GM23338 (cell line): ENCODE measurements around the gene GOLGA1. TPM values are rescaled to one million over a fixed set of nuclear protein-coding genes. Genes with fewer than 3 reads are reported as not detected.

Source experiments
- ATAC-seq: fragments of 200-7000 bp; cut with Tn5 transposase; 3 replicates; pipeline ENCODE4 v1.9.1; 2020
- DNase-seq: peaks from one replicate; pipeline ENCODE4 v3.0.0-alpha.2; 2015; ENCODE audit warnings: low spot score
- H2AFZ ChIP-seq: fragments of 200-600 bp; sonication (generic); 2 replicates; pipeline ENCODE4 v1.8.0; 2016; ENCODE audit warnings: antibody characterized with exemption, mild to moderate bottlenecking, moderate library complexity
- H3F3A ChIP-seq: fragments of 200-600 bp; sonication (generic); replicated peaks from 2 replicates; pipeline ENCODE4 v1.8.0; 2017; ENCODE audit warnings: antibody characterized with exemption, mixed run types, low read depth
- H3K27ac ChIP-seq: fragments of 200-600 bp; sonication (generic); 2 replicates; pipeline ENCODE4 v1.6.1; 2016; ENCODE audit warnings: low read depth
- H3K27me3 ChIP-seq: fragments of 200-600 bp; sonication (generic); 2 replicates; pipeline ENCODE4 v1.8.0; 2016; ENCODE audit warnings: mild to moderate bottlenecking, mixed run types, moderate library complexity; ENCODE audit not compliant: insufficient read depth
- H3K36me3 ChIP-seq: fragments of 200-600 bp; sonication (generic); 2 replicates; pipeline ENCODE4 v1.8.0; 2016; ENCODE audit warnings: mild to moderate bottlenecking; ENCODE audit not compliant: insufficient read depth
- H3K4me1 ChIP-seq: fragments of 200-600 bp; sonication (generic); 2 replicates; pipeline ENCODE4 v1.8.0; 2016; ENCODE audit warnings: mild to moderate bottlenecking, moderate library complexity; ENCODE audit not compliant: insufficient read depth
- H3K4me2 ChIP-seq: fragments of 200-600 bp; sonication (generic); 2 replicates; pipeline ENCODE4 v1.7.1; 2017; ENCODE audit warnings: mixed run types
- H3K4me3 ChIP-seq: fragments of 200-600 bp; sonication (generic); 2 replicates; pipeline ENCODE4 v1.6.1; 2016; ENCODE audit warnings: mixed run types
- H3K79me2 ChIP-seq: fragments of 200-600 bp; sonication (generic); replicated peaks from 2 replicates; pipeline ENCODE4 v1.8.0; 2017; ENCODE audit warnings: mild to moderate bottlenecking; ENCODE audit not compliant: insufficient read depth
- H3K9me2 ChIP-seq: fragments of 200-600 bp; sonication (generic); 2 replicates; pipeline ENCODE4 v1.8.0; 2017; ENCODE audit not compliant: insufficient read depth
- H4K20me1 ChIP-seq: fragments of 200-600 bp; sonication (generic); replicated peaks from 2 replicates; pipeline ENCODE4 v1.8.0; 2017; ENCODE audit warnings: mild to moderate bottlenecking; ENCODE audit not compliant: insufficient read depth
- H3K27ac Mint-ChIP-seq: 2 replicates; pipeline ENCODE4 v1.8.0; 2020; ENCODE audit warnings: inconsistent platforms, mild to moderate bottlenecking, moderate library complexity, mixed read lengths
- H3K27me3 Mint-ChIP-seq: 3 replicates; pipeline ENCODE4 v1.8.0; 2022; ENCODE audit warnings: low read depth, mild to moderate bottlenecking, moderate library complexity, mixed read lengths, inconsistent platforms; ENCODE audit not compliant: insufficient read depth, poor library complexity
- H3K36me3 Mint-ChIP-seq: 3 replicates; pipeline ENCODE4 v1.8.0; 2021; ENCODE audit warnings: low read depth, mild to moderate bottlenecking, inconsistent platforms, moderate library complexity, mixed read lengths
- H3K4me1 Mint-ChIP-seq: 3 replicates; pipeline ENCODE4 v1.8.0; 2020; ENCODE audit warnings: mild to moderate bottlenecking, inconsistent platforms, mixed read lengths
- H3K4me3 Mint-ChIP-seq: 3 replicates; pipeline ENCODE4 v1.8.0; 2021; ENCODE audit warnings: moderate library complexity, mild to moderate bottlenecking, inconsistent platforms, mixed read lengths
- H3K9me3 Mint-ChIP-seq: 3 replicates; pipeline ENCODE4 v1.8.0; 2020; ENCODE audit warnings: moderate library complexity, mild to moderate bottlenecking, inconsistent platforms, mixed read lengths
- CREB1 ChIP-seq: fragments of 250-450 bp; sonication (Bioruptor Pico); IDR thresholded peaks from 2 replicates; pipeline ENCODE4 v1.5.0; 2020; ENCODE audit warnings: low read depth, mild to moderate bottlenecking, moderate library complexity
- EZH2 ChIP-seq: fragments of 200-600 bp; sonication (generic); IDR thresholded peaks from one replicate; pipeline ENCODE4 v1.8.0; 2017; ENCODE audit warnings: antibody characterized with exemption, mild to moderate bottlenecking, low read depth; ENCODE audit not compliant: unreplicated experiment
- EZH2phosphoT487 ChIP-seq: fragments of 200-600 bp; sonication (generic); IDR thresholded peaks from one replicate; pipeline ENCODE4 v1.8.1; 2018; ENCODE audit warnings: antibody characterized with exemption; ENCODE audit not compliant: unreplicated experiment
- NANOG ChIP-seq: IDR thresholded peaks from 2 replicates; pipeline ENCODE4 v1.6.1; 2016; ENCODE audit warnings: antibody characterized with exemption, borderline replicate concordance
- POLR2AphosphoS5 ChIP-seq: IDR thresholded peaks from 2 replicates; pipeline ENCODE4 v1.6.1; 2016; ENCODE audit warnings: antibody characterized with exemption, low read depth
- STAT1 ChIP-seq: IDR thresholded peaks from one replicate; pipeline ENCODE4 v1.6.1; 2016; ENCODE audit warnings: antibody characterized with exemption; ENCODE audit not compliant: unreplicated experiment
- ZNF114 ChIP-seq: fragments of 250-450 bp; sonication (Bioruptor Pico); IDR thresholded peaks from 2 replicates; pipeline ENCODE4 v1.5.0; 2020; ENCODE audit warnings: mild to moderate bottlenecking, moderate library complexity
- ZNF331 ChIP-seq: fragments of 250-450 bp; sonication (Bioruptor Pico); IDR thresholded peaks from 2 replicates; pipeline ENCODE4 v1.5.0; 2020; ENCODE audit warnings: low read depth, mild to moderate bottlenecking, moderate library complexity
- polyA plus RNA-seq: library from polyadenylated mRNA; unstranded; fragments of >200 nt; fragmentation: Nextera tagmentation; extraction: Ambion mirVana; gene quantifications from 2 replicates; pipeline ENCODE4 v1.2.1, GENCODE V29; 2016
- total RNA-seq: library from RNA; depleted of rRNA; stranded (reverse); fragments of >200 nt; shearing (Covaris generic); gene quantifications from 2 replicates; pipeline ENCODE4 v1.2.3, GENCODE V29; 2014
- TF ChIP-seq, protein P1 (sequence below): IDR thresholded peaks from 2 replicates; pipeline ENCODE4 v1.6.1; 2016; ENCODE audit warnings: antibody characterized with exemption
- TF ChIP-seq, protein P2 (sequence below), 2 experiments: fragments of 200-600 bp in 1 of 2; sonication (generic) in 1 of 2; conservative IDR thresholded peaks; 2 replicates each; pipeline versions ENCODE4 v1.5.1 to v1.6.1; 2016 to 2017; ENCODE audit warnings: antibody characterized with exemption in 2 of 2, low read depth in 2 of 2, mild to moderate bottlenecking in 2 of 2, moderate library complexity in 1 of 2
- TF ChIP-seq, protein P3 (sequence below): fragments of 250-450 bp; sonication (Bioruptor Pico); IDR thresholded peaks from 2 replicates; pipeline ENCODE4 v1.5.0; 2020; ENCODE audit warnings: mild to moderate bottlenecking, moderate library complexity

Gene GOLGA1
- total and polyA plus RNA-seq, 2 experiments from 2014 or later: 6.1 to 8.0 TPM

DNA sequence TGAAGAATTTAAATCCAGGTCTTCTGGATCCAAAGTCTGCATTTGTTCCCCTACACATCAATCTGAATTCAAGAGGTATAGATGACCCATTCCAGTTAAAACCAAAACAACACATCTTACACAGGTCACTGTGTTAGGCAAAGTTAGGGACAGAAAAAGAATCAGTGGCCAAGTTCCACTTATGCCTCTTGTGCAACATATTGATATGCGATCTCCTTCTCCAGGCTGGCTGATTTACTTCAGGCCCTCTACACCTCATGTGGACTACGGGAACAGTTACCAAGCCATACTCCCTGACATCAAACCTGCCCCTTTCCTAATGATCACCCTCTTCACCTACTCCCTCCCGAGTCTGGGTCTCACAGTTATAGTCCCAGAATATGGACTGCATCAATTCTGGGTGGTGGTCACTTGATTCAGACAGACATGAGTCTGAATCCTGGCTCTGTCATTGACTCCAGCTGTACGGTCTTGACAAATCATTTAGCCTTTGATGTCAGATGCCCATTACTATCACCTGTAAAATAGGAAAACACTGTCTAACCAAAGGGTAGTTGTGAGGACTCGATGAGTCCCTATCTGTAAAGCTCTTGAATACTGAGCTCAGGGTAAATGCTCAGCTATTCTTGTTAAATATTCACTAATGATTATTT, 26.0 kb downstream of the GOLGA1 start (continued):
- TF ChIP-seq, protein P1, sequence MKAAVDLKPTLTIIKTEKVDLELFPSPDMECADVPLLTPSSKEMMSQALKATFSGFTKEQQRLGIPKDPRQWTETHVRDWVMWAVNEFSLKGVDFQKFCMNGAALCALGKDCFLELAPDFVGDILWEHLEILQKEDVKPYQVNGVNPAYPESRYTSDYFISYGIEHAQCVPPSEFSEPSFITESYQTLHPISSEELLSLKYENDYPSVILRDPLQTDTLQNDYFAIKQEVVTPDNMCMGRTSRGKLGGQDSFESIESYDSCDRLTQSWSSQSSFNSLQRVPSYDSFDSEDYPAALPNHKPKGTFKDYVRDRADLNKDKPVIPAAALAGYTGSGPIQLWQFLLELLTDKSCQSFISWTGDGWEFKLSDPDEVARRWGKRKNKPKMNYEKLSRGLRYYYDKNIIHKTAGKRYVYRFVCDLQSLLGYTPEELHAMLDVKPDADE: no peak
- TF ChIP-seq CREB1 (CRISPR knock-in tag): no peak
- TF ChIP-seq POLR2AphosphoS5: no peak
- no peak for TF ChIP-seq STAT1
- TF ChIP-seq, protein P2, sequence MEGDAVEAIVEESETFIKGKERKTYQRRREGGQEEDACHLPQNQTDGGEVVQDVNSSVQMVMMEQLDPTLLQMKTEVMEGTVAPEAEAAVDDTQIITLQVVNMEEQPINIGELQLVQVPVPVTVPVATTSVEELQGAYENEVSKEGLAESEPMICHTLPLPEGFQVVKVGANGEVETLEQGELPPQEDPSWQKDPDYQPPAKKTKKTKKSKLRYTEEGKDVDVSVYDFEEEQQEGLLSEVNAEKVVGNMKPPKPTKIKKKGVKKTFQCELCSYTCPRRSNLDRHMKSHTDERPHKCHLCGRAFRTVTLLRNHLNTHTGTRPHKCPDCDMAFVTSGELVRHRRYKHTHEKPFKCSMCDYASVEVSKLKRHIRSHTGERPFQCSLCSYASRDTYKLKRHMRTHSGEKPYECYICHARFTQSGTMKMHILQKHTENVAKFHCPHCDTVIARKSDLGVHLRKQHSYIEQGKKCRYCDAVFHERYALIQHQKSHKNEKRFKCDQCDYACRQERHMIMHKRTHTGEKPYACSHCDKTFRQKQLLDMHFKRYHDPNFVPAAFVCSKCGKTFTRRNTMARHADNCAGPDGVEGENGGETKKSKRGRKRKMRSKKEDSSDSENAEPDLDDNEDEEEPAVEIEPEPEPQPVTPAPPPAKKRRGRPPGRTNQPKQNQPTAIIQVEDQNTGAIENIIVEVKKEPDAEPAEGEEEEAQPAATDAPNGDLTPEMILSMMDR (conservative IDR thresholded peaks at IDR 0.05; ENCODE audit: low read depth in 2 of 2): no peak
- no peak for TF ChIP-seq NANOG
- no peak for TF ChIP-seq ZNF114

DNA sequence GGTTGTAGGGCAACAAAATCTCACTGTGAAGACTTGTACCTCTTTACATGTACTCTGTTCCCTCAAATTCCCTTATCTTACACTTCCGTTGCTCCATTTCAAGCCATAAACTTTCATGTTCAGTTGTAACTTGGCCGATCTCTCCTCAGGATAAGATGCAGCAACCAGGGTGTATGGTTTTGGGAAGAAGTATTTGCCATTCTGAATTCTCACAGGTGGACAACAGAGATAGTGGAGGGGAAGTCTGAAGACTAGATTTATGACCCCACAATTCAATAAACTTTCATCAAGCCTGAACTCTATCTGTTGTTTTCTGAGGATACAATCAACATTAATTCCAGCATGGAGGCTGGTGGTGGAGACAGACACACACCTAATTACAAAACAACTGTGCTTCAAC, 27.5 kb downstream of the GOLGA1 start:
- H3K36me3 Mint-ChIP-seq: peaks cover 6% of the 10 kb centered on the region; the same call in 1 of the 3 replicates
- TF ChIP-seq ZNF331 (CRISPR knock-in tag) (no peak), EZH2phosphoT487 (no peak), CREB1 (CRISPR knock-in tag) (no peak), EZH2 (no peak), ZNF114 (no peak), POLR2AphosphoS5 (no peak), STAT1 (no peak)
- TF ChIP-seq, protein P3, sequence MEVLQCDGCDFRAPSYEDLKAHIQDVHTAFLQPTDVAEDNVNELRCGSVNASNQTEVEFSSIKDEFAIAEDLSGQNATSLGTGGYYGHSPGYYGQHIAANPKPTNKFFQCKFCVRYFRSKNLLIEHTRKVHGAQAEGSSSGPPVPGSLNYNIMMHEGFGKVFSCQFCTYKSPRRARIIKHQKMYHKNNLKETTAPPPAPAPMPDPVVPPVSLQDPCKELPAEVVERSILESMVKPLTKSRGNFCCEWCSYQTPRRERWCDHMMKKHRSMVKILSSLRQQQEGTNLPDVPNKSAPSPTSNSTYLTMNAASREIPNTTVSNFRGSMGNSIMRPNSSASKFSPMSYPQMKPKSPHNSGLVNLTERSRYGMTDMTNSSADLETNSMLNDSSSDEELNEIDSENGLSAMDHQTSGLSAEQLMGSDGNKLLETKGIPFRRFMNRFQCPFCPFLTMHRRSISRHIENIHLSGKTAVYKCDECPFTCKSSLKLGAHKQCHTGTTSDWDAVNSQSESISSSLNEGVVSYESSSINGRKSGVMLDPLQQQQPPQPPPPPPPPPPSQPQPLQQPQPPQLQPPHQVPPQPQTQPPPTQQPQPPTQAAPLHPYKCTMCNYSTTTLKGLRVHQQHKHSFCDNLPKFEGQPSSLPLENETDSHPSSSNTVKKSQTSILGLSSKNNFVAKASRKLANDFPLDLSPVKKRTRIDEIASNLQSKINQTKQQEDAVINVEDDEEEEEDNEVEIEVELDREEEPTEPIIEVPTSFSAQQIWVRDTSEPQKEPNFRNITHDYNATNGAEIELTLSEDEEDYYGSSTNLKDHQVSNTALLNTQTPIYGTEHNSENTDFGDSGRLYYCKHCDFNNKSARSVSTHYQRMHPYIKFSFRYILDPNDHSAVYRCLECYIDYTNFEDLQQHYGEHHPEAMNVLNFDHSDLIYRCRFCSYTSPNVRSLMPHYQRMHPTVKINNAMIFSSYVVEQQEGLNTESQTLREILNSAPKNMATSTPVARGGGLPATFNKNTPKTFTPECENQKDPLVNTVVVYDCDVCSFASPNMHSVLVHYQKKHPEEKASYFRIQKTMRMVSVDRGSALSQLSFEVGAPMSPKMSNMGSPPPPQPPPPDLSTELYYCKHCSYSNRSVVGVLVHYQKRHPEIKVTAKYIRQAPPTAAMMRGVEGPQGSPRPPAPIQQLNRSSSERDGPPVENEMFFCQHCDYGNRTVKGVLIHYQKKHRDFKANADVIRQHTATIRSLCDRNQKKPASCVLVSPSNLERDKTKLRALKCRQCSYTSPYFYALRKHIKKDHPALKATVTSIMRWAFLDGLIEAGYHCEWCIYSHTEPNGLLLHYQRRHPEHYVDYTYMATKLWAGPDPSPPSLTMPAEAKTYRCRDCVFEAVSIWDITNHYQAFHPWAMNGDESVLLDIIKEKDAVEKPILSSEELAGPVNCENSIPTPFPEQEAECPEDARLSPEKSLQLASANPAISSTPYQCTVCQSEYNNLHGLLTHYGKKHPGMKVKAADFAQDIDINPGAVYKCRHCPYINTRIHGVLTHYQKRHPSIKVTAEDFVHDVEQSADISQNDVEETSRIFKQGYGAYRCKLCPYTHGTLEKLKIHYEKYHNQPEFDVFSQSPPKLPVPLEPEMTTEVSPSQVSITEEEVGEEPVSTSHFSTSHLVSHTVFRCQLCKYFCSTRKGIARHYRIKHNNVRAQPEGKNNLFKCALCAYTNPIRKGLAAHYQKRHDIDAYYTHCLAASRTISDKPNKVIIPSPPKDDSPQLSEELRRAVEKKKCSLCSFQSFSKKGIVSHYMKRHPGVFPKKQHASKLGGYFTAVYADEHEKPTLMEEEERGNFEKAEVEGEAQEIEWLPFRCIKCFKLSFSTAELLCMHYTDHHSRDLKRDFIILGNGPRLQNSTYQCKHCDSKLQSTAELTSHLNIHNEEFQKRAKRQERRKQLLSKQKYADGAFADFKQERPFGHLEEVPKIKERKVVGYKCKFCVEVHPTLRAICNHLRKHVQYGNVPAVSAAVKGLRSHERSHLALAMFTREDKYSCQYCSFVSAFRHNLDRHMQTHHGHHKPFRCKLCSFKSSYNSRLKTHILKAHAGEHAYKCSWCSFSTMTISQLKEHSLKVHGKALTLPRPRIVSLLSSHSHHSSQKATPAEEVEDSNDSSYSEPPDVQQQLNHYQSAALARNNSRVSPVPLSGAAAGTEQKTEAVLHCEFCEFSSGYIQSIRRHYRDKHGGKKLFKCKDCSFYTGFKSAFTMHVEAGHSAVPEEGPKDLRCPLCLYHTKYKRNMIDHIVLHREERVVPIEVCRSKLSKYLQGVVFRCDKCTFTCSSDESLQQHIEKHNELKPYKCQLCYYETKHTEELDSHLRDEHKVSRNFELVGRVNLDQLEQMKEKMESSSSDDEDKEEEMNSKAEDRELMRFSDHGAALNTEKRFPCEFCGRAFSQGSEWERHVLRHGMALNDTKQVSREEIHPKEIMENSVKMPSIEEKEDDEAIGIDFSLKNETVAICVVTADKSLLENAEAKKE (CRISPR knock-in tag): no peak
- TF ChIP-seq, protein P1: no peak
- TF ChIP-seq, protein P2 (conservative IDR thresholded peaks at IDR 0.05; ENCODE audit: low read depth in 2 of 2): no peak

More for the DNA sequence above, 27.5 kb downstream of the GOLGA1 start:
- no peak for DNase-seq
- no peaks in the 10 kb centered on the region for H3K27me3 Mint-ChIP-seq
- ATAC-seq: no peak
- Histone ChIP-seq H3F3A (0 out of 2 replicates have a peak, but pooled peaks cover 4% of the 10 kb centered on the region), H3K4me2 (no peak overlapping the region), H4K20me1 (no peaks in the 10 kb centered on the region), H3K9me2 (no peaks in the 10 kb centered on the region), H3K79me2 (no peaks in the 10 kb centered on the region), H3K4me3 (no peak overlapping the region), H3K36me3 (no peaks in the 10 kb centered on the region), H3K4me1 (no peaks in the 10 kb centered on the region), H2AFZ (no peak overlapping the region), H3K27ac (no peak overlapping the region), H3K27me3 (no peaks in the 10 kb centered on the region)
- no peak overlapping the region for H3K4me3 Mint-ChIP-seq
- H3K4me1 Mint-ChIP-seq: no peaks in the 10 kb centered on the region
- H3K27ac Mint-ChIP-seq: no peak overlapping the region
- no peaks in the 10 kb centered on the region for H3K9me3 Mint-ChIP-seq
